HG03066 (cell line): Measurements from ENCODE around the gene PSMD6.
A peak's percentile ranks its signal among the peaks of the same experiment; 100 is the strongest.

ENCODE experiments used
- ATAC-seq: cut with Tn5 transposase; IDR thresholded peaks from one replicate; pipeline ENCODE4 v1.9.1; 2021; ENCODE audit warnings: low read depth; ENCODE audit not compliant: unreplicated experiment

Gene PSMD6

GRCh38 chr3:63980830-63981498, 42.3 kb downstream of the PSMD6 start:
- no peak for ATAC-seq

- ATAC-seq = no peak
Observed at GRCh38 chr3:63980019-63980418, 43.3 kb downstream of the PSMD6 start.

- ATAC-seq = no peak
Observed at GRCh38 chr3:63979093-63979885, 44.0 kb downstream of the PSMD6 start.

GRCh38 chr3:63977893-63978292, 45.4 kb downstream of the PSMD6 start:
- ATAC-seq = no peak

GRCh38 chr3:63976872-63977200, 46.5 kb downstream of the PSMD6 start:
- no peak for ATAC-seq

- no peak for ATAC-seq
Observed at GRCh38 chr3:63976161-63976871, 47.0 kb downstream of the PSMD6 start.

GRCh38 chr3:63975723-63976122, 47.6 kb downstream of the PSMD6 start:
- no peak for ATAC-seq

- ATAC-seq = no peak
Observed at GRCh38 chr3:63974451-63974850, 48.8 kb downstream of the PSMD6 start.

- no peak for ATAC-seq
Observed at GRCh38 chr3:63973406-63973805, 49.9 kb downstream of the PSMD6 start.

- no peak for ATAC-seq
Observed at GRCh38 chr3:63972987-63973386, 50.3 kb downstream of the PSMD6 start.

- no peak for ATAC-seq
Observed at GRCh38 chr3:63972196-63972595, 51.1 kb downstream of the PSMD6 start.

- no peak for ATAC-seq
Observed at GRCh38 chr3:63970631-63971475, 52.4 kb downstream of the PSMD6 start.

- ATAC-seq = no peak
Observed at GRCh38 chr3:63969876-63970275, 53.4 kb downstream of the PSMD6 start.

- peak; percentile 27 for ATAC-seq
Observed at GRCh38 chr3:63968612-63969350, 54.5 kb downstream of the PSMD6 start.

GRCh38 chr3:63967675-63968611, 55.4 kb downstream of the PSMD6 start:
- peak; percentile 54 for ATAC-seq

GRCh38 chr3:63966871-63967270, 56.4 kb downstream of the PSMD6 start:
- ATAC-seq = no peak

GRCh38 chr3:63966007-63966406, 57.3 kb downstream of the PSMD6 start:
- ATAC-seq = no peak

GRCh38 chr3:63964681-63965485, 58.4 kb downstream of the PSMD6 start:
- ATAC-seq = no peak
